SU-DHL-6 (cell line): ENCODE measurements around the gene SENP3.
A peak's percentile ranks its signal among the peaks of the same experiment; 100 is the strongest.

Experiments
- H2AFZ ChIP-seq: fragments of 200-600 bp; sonication (generic); 2 replicates; pipeline ENCODE4 v1.6.1; 2014; ENCODE audit warnings: low read depth, mild to moderate bottlenecking, moderate library complexity, mixed read lengths, antibody characterized with exemption, low read length; ENCODE audit not compliant: severe bottlenecking
- H3F3A ChIP-seq: fragments of 200-600 bp; shearing (Covaris generic); 2 replicates; pipeline ENCODE4 v1.6.0; 2016; ENCODE audit warnings: antibody characterized with exemption, mild to moderate bottlenecking; ENCODE audit not compliant: insufficient read depth
- H3K27ac ChIP-seq: fragments of 200-600 bp; sonication (generic); 2 replicates; pipeline ENCODE4 v1.5.1; 2016; ENCODE audit warnings: low read depth, mild to moderate bottlenecking, low read length, moderate library complexity, mixed read lengths
- H3K27me3 ChIP-seq: fragments of 200-600 bp; sonication (generic), shearing (Covaris generic); 2 replicates; pipeline ENCODE4 v1.6.0; 2014; ENCODE audit warnings: mild to moderate bottlenecking, low read length
- H3K36me3 ChIP-seq: fragments of 200-600 bp; sonication (generic); 2 replicates; pipeline ENCODE4 v1.6.1; 2014; ENCODE audit warnings: mild to moderate bottlenecking, low read length, mixed read lengths
- H3K4me2 ChIP-seq: fragments of 300-600, 200-600 bp; shearing (Covaris generic), sonication (generic); 2 replicates; pipeline ENCODE4 v1.6.0; 2014; ENCODE audit warnings: low read length, low read depth, mild to moderate bottlenecking; ENCODE audit not compliant: poor library complexity, severe bottlenecking
- H3K4me3 ChIP-seq: fragments of 200-600 bp; sonication (generic); 2 replicates; pipeline ENCODE4 v1.5.1; 2014; ENCODE audit warnings: antibody characterized with exemption, low read length, mild to moderate bottlenecking, mixed read lengths; ENCODE audit not compliant: insufficient read depth, poor library complexity, severe bottlenecking
- H3K79me2 ChIP-seq: fragments of 200-600 bp; sonication (generic); 2 replicates; pipeline ENCODE4 v1.6.1; 2014; ENCODE audit warnings: mild to moderate bottlenecking, low read length, moderate library complexity; ENCODE audit not compliant: insufficient read depth
- H3K9ac ChIP-seq: fragments of 200-600 bp; sonication (generic); 2 replicates; pipeline ENCODE4 v1.7.0; 2014; ENCODE audit warnings: mild to moderate bottlenecking, low read length
- H3K9me2 ChIP-seq: fragments of 200-600 bp; sonication (generic); replicated peaks from 2 replicates; pipeline ENCODE4 v1.6.1; 2014; ENCODE audit warnings: low read length; ENCODE audit not compliant: insufficient read depth
- H3K9me3 ChIP-seq: fragments of 200-600 bp; sonication (generic); 2 replicates; pipeline ENCODE4 v1.6.1; 2014; ENCODE audit warnings: low read length, mixed read lengths; ENCODE audit not compliant: insufficient read depth
- H4K20me1 ChIP-seq: fragments of 200-600 bp; sonication (generic); 2 replicates; pipeline ENCODE4 v1.6.1; 2014; ENCODE audit warnings: low read depth, mild to moderate bottlenecking, antibody characterized with exemption, low read length, moderate library complexity, mixed read lengths
- CTCF ChIP-seq: fragments of 200-600 bp; sonication (generic); IDR thresholded peaks from one replicate; pipeline ENCODE4 v1.5.1; 2017; ENCODE audit warnings: antibody characterized with exemption, mild to moderate bottlenecking, low read length, moderate library complexity; ENCODE audit not compliant: insufficient read depth, poor library complexity, severe bottlenecking
- EZH2phosphoT487 ChIP-seq: fragments of 200-600 bp; sonication (generic), shearing (Covaris generic); conservative IDR thresholded peaks from 2 replicates; pipeline ENCODE4 v1.6.1; 2018; ENCODE audit warnings: mild to moderate bottlenecking, antibody characterized with exemption, low read length, moderate library complexity, mixed read lengths

SENP3 gene

GRCh38 chr17:7606280-7606679 lies 44.6 kb downstream of the SENP3 start:
- Histone ChIP-seq H3K9me3 (no peaks in the 10 kb centered on the region), H3K27me3 (no peaks in the 10 kb centered on the region), H3F3A (no peaks in the 10 kb centered on the region), H2AFZ (no peak overlapping the region), H3K79me2 (peaks cover 24% of the 10 kb centered on the region), H3K27ac (no peak overlapping the region), H3K9ac (no peak overlapping the region), H3K9me2 (no peaks in the 10 kb centered on the region), H4K20me1 (no peaks in the 10 kb centered on the region), H3K4me2 (no peak overlapping the region), H3K36me3 (peaks cover under 1% of the 10 kb centered on the region; the same call in 1 of the 2 replicates), H3K4me3 (no peak overlapping the region)
- TF ChIP-seq EZH2phosphoT487 (no peak), CTCF (no peak)

- H3K9me3 ChIP-seq = no peaks in the 10 kb centered on the region
- H3K27me3 ChIP-seq = no peaks in the 10 kb centered on the region
- no peak overlapping the region for H3K27ac ChIP-seq
- no peaks in the 10 kb centered on the region for H3K36me3 ChIP-seq
- no peak overlapping the region for H3K4me2 ChIP-seq
- H3K79me2 ChIP-seq = peaks cover 54% of the 10 kb centered on the region
- H3K4me3 ChIP-seq = no peak overlapping the region
- H4K20me1 ChIP-seq = no peaks in the 10 kb centered on the region
- H3K9me2 ChIP-seq = no peaks in the 10 kb centered on the region
- H3K9ac ChIP-seq = no peak overlapping the region
- no peak overlapping the region for H2AFZ ChIP-seq
- no peak for TF ChIP-seq CTCF
- no peak for TF ChIP-seq EZH2phosphoT487
- no peaks in the 10 kb centered on the region for H3F3A ChIP-seq
These were observed 48.9 kb downstream of the SENP3 start for GRCh38 chr17:7610641-7611040.

- Histone ChIP-seq H3K27me3 (no peaks in the 10 kb centered on the region), H2AFZ (no peak overlapping the region), H3K36me3 (no peaks in the 10 kb centered on the region), H3F3A (no peaks in the 10 kb centered on the region), H3K27ac (no peak overlapping the region), H3K79me2 (peaks cover 54% of the 10 kb centered on the region), H3K9me3 (no peaks in the 10 kb centered on the region), H3K4me2 (peak overlapping the region; percentile 7), H3K4me3 (no peak overlapping the region), H4K20me1 (no peaks in the 10 kb centered on the region), H3K9me2 (no peaks in the 10 kb centered on the region), H3K9ac (no peak overlapping the region)
- TF ChIP-seq EZH2phosphoT487 (no peak), CTCF (no peak)
These were observed 50.0 kb downstream of the SENP3 start for GRCh38 chr17:7611635-7612293.

- Histone ChIP-seq H3K4me3 (no peak overlapping the region), H3K4me2 (peak overlapping the region; percentile 7)
These were observed 50.5 kb downstream of the SENP3 start for GRCh38 chr17:7612294-7612640.

More at GRCh38 chr17:7612294-7612640, 50.5 kb downstream of the SENP3 start:
- H3K27me3 ChIP-seq = no peaks in the 10 kb centered on the region
- no peak overlapping the region for H2AFZ ChIP-seq
- no peak overlapping the region for H3K27ac ChIP-seq
- no peaks in the 10 kb centered on the region for H3K36me3 ChIP-seq
- no peaks in the 10 kb centered on the region for H3K9me2 ChIP-seq
- H4K20me1 ChIP-seq = no peaks in the 10 kb centered on the region
- H3K9me3 ChIP-seq = no peaks in the 10 kb centered on the region
- TF ChIP-seq EZH2phosphoT487 = no peak
- no peak for TF ChIP-seq CTCF
- no peaks in the 10 kb centered on the region for H3F3A ChIP-seq
- H3K9ac ChIP-seq = no peak overlapping the region
- peaks cover 54% of the 10 kb centered on the region for H3K79me2 ChIP-seq
